Measurements from ENCODE around the gene POLR2C. TPM values are rescaled to one million over a fixed set of nuclear protein-coding genes. Genes with fewer than 3 reads are reported as not detected.
A peak's percentile ranks its signal among the peaks of the same experiment; 100 is the strongest.

POLR2C gene
- total and polyA plus RNA-seq, 2 of the 13 experiments (the other 11 are each of a cell fraction or from before 2014, with no cell fraction given): 104 to 216 TPM

GRCh38 chr16:57479976-57480753 is 17.7 kb downstream of the POLR2C start (continued):
- TF ChIP-seq ZBTB2 (CRISPR knock-in tag; IDR thresholded peaks at IDR 0.05; ENCODE audit: low read depth) (0 out of 2 replicates have a peak, but pooled peaks have one; percentile 1), XRCC5 (optimal IDR thresholded peaks at IDR 0.05; ENCODE audit: low read length) (no peak), DPF2 (CRISPR knock-in tag; IDR thresholded peaks at IDR 0.05; ENCODE audit: borderline replicate concordance, low read depth) (peak; percentile 77), NCOR1 (IDR thresholded peaks at IDR 0.05; ENCODE audit: borderline replicate concordance, low read length) (peak; percentile 76), ARHGAP35 (CRISPR knock-in tag; IDR thresholded peaks at IDR 0.05; ENCODE audit: borderline replicate concordance) (no peak), MLX (CRISPR knock-in tag; IDR thresholded peaks at IDR 0.05) (peak; percentile 79), ZNF777 (CRISPR knock-in tag; IDR thresholded peaks at IDR 0.05) (no peak), FOXC1 (CRISPR knock-in tag; IDR thresholded peaks at IDR 0.05; ENCODE audit: borderline replicate concordance) (no peak), TBL1XR1 (IDR thresholded peaks at IDR 0.05; ENCODE audit: borderline replicate concordance, low read length, partially characterized antibody) (no peak), ZNF678 (CRISPR knock-in tag; IDR thresholded peaks at IDR 0.05) (no peak), USF2 (IDR thresholded peaks at IDR 0.05; ENCODE audit: low read depth, low read length) (no peak), USF2 (CRISPR knock-in tag; IDR thresholded peaks at IDR 0.05; ENCODE audit: borderline replicate concordance) (no peak; the same call in 1 of the 2 replicates), PRDM4 (CRISPR knock-in tag; IDR thresholded peaks at IDR 0.05; ENCODE audit: borderline replicate concordance) (no peak), U2AF2 (IDR thresholded peaks at IDR 0.05; ENCODE audit: low read depth, low read length) (no peak), JARID2 (CRISPR knock-in tag; IDR thresholded peaks at IDR 0.05; ENCODE audit: insufficient replicate concordance) (no peak), ZNF205 (CRISPR knock-in tag; IDR thresholded peaks at IDR 0.05) (no peak), ZNF280B (CRISPR knock-in tag; IDR thresholded peaks at IDR 0.05; ENCODE audit: borderline replicate concordance) (no peak; the same call in 1 of the 2 replicates), ARID2 (CRISPR knock-in tag; IDR thresholded peaks at IDR 0.05; ENCODE audit: borderline replicate concordance) (0 out of 2 replicates have a peak, but pooled peaks have one; percentile 56), FOXA3 (CRISPR knock-in tag; IDR thresholded peaks at IDR 0.05) (peak; percentile 47)
